SK-N-SH (cell line): ENCODE results near the gene CACNA2D4. TPM values are rescaled to one million over a fixed set of nuclear protein-coding genes. Genes with fewer than 3 reads are reported as not detected.
A peak's percentile ranks its signal among the peaks of the same experiment; 100 is the strongest.

ENCODE experiments used
- CTCF ChIA-PET: fragments of 300-600, 350-600 bp; formaldehyde crosslinking; extraction: SDS; loops from one replicate; lab custom pipeline; 2021; lab: Yijun Ruan, JAX
- POLR2A ChIA-PET: fragments of 350-600 bp; sonication (Branson Sonifier 250); formaldehyde crosslinking; extraction: SDS; loops from one replicate; lab custom pipeline; 2020; ENCODE audit warnings: antibody characterized with exemption, inconsistent platforms; lab: Yijun Ruan, JAX
- DNase-seq: peaks from one replicate; pipeline ENCODE4 v3.0.0; 2012
- H2AFZ ChIP-seq: fragments of 200-600 bp; sonication (generic); 2 replicates; pipeline ENCODE4 v1.8.1; 2016; ENCODE audit warnings: antibody characterized with exemption, mild to moderate bottlenecking, low read depth
- H3F3A ChIP-seq: fragments of 200-600 bp; sonication (generic); replicated peaks from 2 replicates; pipeline ENCODE3; 2016; ENCODE audit warnings: antibody characterized with exemption, mild to moderate bottlenecking; ENCODE audit not compliant: insufficient read depth
- H3K27ac ChIP-seq, 2 experiments: fragments of 200-500 bp in 1 of 2; fragments of 200-600 bp in 1 of 2; sonication (Bioruptor generic) in 1 of 2; sonication (generic), shearing (Covaris generic) in 1 of 2; 2 replicates each; pipeline versions ENCODE4 v1.5.1 to v1.6.1; 2014 to 2016; ENCODE audit warnings: low read depth in 2 of 2, inconsistent platforms in 1 of 2, low read length in 1 of 2, mild to moderate bottlenecking in 1 of 2, mixed read lengths in 1 of 2
- H3K27me3 ChIP-seq: fragments of 200-600 bp; sonication (generic), shearing (Covaris generic); 2 replicates; pipeline ENCODE4 v1.6.1; 2016; ENCODE audit warnings: mixed run types; ENCODE audit not compliant: insufficient read depth
- H3K36me3 ChIP-seq, 2 experiments: fragments of 200-500 bp in 1 of 2; fragments of 200-600 bp in 1 of 2; sonication (Bioruptor generic) in 1 of 2; sonication (generic) in 1 of 2; replicated peaks in 1 of 2; 2 replicates each; pipeline versions ENCODE3 to v1.5.1; 2014 to 2016; ENCODE audit warnings: low read length in 1 of 2, mild to moderate bottlenecking in 1 of 2; ENCODE audit not compliant: insufficient read depth in 2 of 2, control insufficient read depth in 1 of 2
- H3K4me1 ChIP-seq, 2 experiments: fragments of 200-500 bp in 1 of 2; fragments of 200-600 bp in 1 of 2; sonication (Bioruptor generic) in 1 of 2; sonication (generic), shearing (Covaris generic) in 1 of 2; 2 replicates each; pipeline versions ENCODE4 v1.5.1 to v1.6.1; 2014 to 2016; ENCODE audit warnings: low read depth in 1 of 2, low read length in 1 of 2, mixed run types in 1 of 2; ENCODE audit not compliant: insufficient read depth in 2 of 2, control insufficient read depth in 1 of 2
- H3K4me2 ChIP-seq: fragments of 200-600 bp; sonication (generic), shearing (Covaris generic); 2 replicates; pipeline ENCODE4 v1.6.1; 2017; ENCODE audit warnings: mixed run types
- H3K4me3 ChIP-seq, 2 experiments: fragments of 200-500 bp in 1 of 2; fragments of 200-600 bp in 1 of 2; sonication (Bioruptor generic) in 1 of 2; sonication (generic), shearing (Covaris generic) in 1 of 2; 2 replicates each; pipeline versions ENCODE4 v1.5.1 to v1.8.1; 2014 to 2016; ENCODE audit warnings: low read depth in 2 of 2, inconsistent platforms in 1 of 2, low read length in 1 of 2, mild to moderate bottlenecking in 1 of 2, mixed read lengths in 1 of 2, moderate library complexity in 1 of 2
- H3K79me2 ChIP-seq: fragments of 200-600 bp; sonication (generic); 2 replicates; pipeline ENCODE4 v1.8.1; 2017; ENCODE audit warnings: mild to moderate bottlenecking; ENCODE audit not compliant: insufficient read depth
- H3K9ac ChIP-seq: fragments of 200-600 bp; sonication (generic); 2 replicates; pipeline ENCODE4 v1.6.1; 2017; ENCODE audit warnings: mixed run types
- H3K9me2 ChIP-seq: fragments of 200-600 bp; sonication (generic); 2 replicates; pipeline ENCODE4 v1.6.1; 2017; ENCODE audit warnings: mixed run types
- H3K9me3 ChIP-seq: fragments of 200-600 bp; sonication (generic); 2 replicates; pipeline ENCODE4 v1.6.1; 2017; ENCODE audit warnings: mixed run types, mild to moderate bottlenecking, moderate library complexity
- H4K20me1 ChIP-seq: fragments of 200-600 bp; sonication (generic); 2 replicates; pipeline ENCODE4 v1.6.1; 2017; ENCODE audit warnings: mild to moderate bottlenecking, mixed run types; ENCODE audit not compliant: insufficient read depth
- CHD2 ChIP-seq: fragments of 150-350 bp; IDR thresholded peaks from 2 replicates; pipeline ENCODE4 v1.6.1; 2018; ENCODE audit warnings: low read length; ENCODE audit not compliant: partially characterized antibody
- EP300 ChIP-seq, 2 experiments: IDR thresholded peaks; 2 replicates each; pipeline versions ENCODE4 v1.4.0 to v1.6.1; 2012; ENCODE audit warnings: borderline replicate concordance in 1 of 2, low read depth in 1 of 2, low read length in 1 of 2
- GABPA ChIP-seq: IDR thresholded peaks from 2 replicates; pipeline ENCODE4 v1.4.0; 2012; ENCODE audit warnings: low read depth, mild to moderate bottlenecking
- GATA2 ChIP-seq: sonication (generic); formaldehyde crosslinking; IDR thresholded peaks from 2 replicates; pipeline ENCODE4 v1.5.0; 2020; ENCODE audit warnings: mild to moderate bottlenecking, missing genetic modification reagents
- IRF3 ChIP-seq: fragments of 150-350 bp; IDR thresholded peaks from 2 replicates; pipeline ENCODE4 v1.6.1; 2016; ENCODE audit warnings: mild to moderate bottlenecking, low read depth, low read length
- JUND ChIP-seq: IDR thresholded peaks from 2 replicates; pipeline ENCODE4 v1.4.0; 2012
- MEF2A ChIP-seq: IDR thresholded peaks from 2 replicates; pipeline ENCODE4 v1.4.0; 2012; ENCODE audit warnings: low read depth, borderline replicate concordance
- POLR2AphosphoS5 ChIP-seq: IDR thresholded peaks from 2 replicates; pipeline ENCODE4 v1.6.1; 2012; ENCODE audit warnings: low read depth, low read length
- RAD21 ChIP-seq: IDR thresholded peaks from 2 replicates; pipeline ENCODE4 v1.6.1; 2012; ENCODE audit warnings: mild to moderate bottlenecking, low read length
- REST ChIP-seq: IDR thresholded peaks from 2 replicates; pipeline ENCODE4 v1.6.1; 2012; ENCODE audit warnings: mild to moderate bottlenecking, low read depth, low read length, moderate library complexity
- SIN3A ChIP-seq: IDR thresholded peaks from 2 replicates; pipeline ENCODE4 v1.6.1; 2012; ENCODE audit warnings: low read depth, mild to moderate bottlenecking, low read length, moderate library complexity, borderline replicate concordance
- TCF12 ChIP-seq: IDR thresholded peaks from 2 replicates; pipeline ENCODE4 v1.4.0; 2012
- TEAD4 ChIP-seq: IDR thresholded peaks from 2 replicates; pipeline ENCODE4 v1.4.0; 2012; ENCODE audit warnings: mild to moderate bottlenecking, borderline replicate concordance; ENCODE audit not compliant: insufficient read depth
- USF1 ChIP-seq: IDR thresholded peaks from 2 replicates; pipeline ENCODE4 v1.4.0; 2012; ENCODE audit warnings: low read depth, borderline replicate concordance
- USF2 ChIP-seq: fragments of 150-350 bp; IDR thresholded peaks from 2 replicates; pipeline ENCODE4 v1.6.1; 2017; ENCODE audit warnings: antibody characterized with exemption, low read length, low read depth, borderline replicate concordance
- WGBS: methylation state at CpG from one replicate; pipeline ENCODE4 v1.1.6; 2017; ENCODE audit warnings: low lambda C conversion rate; 5-methylcytosine and 5-hydroxymethylcytosine counted together
- polyA plus RNA-seq, 3 experiments: library from polyadenylated mRNA; depleted of rRNA; stranded (reverse); fragments of >200 nt; gene quantifications; 2 replicates each; pipeline ENCODE4 v1.2.3, GENCODE V29; 2012

CACNA2D4 gene
- polyA plus RNA-seq, 1 of the 3 experiments (the other 2 are of a cell fraction), result 0.02 TPM

GRCh38 chr12:1838994-1839365, 79.5 kb downstream of the CACNA2D4 start:
- H3K27me3 ChIP-seq, result peaks cover 2% of the 10 kb centered on the region; the same call in 1 of the 2 replicates
- no peak overlapping the region for H2AFZ ChIP-seq
- H3K36me3 ChIP-seq, result no peaks in the 10 kb centered on the region
- H3K27ac ChIP-seq, result peak overlapping the region in 1 of 2 experiments; percentile 98; a peak in 2 of 4 replicates
- H3K9me3 ChIP-seq, result no peaks in the 10 kb centered on the region
- H3F3A ChIP-seq, result no peaks in the 10 kb centered on the region
- CTCF ChIA-PET, result interaction anchor here (0.8 to 4.5 kb wide), 8 partner anchors 10 to 186 kb away, joined by 3 to 35 read pairs (median 5); no protein-coding TSS in a partner anchor
- H3K4me1 ChIP-seq, result peaks cover 4 to 69% of the 10 kb centered on the region in 2 experiments; a peak in 3 of 4 replicates
- POLR2A ChIA-PET, result no interaction called here
- WGBS, result 75% methylated on average over 8 of the region's 15 CpGs
- H3K4me2 ChIP-seq, result no peak overlapping the region
- no peak overlapping the region for H3K9ac ChIP-seq
- TF ChIP-seq SIN3A (no peak), MEF2A (no peak), TEAD4 (no peak), REST (no peak)
- H3K9me2 ChIP-seq, result no peaks in the 10 kb centered on the region
- no peaks in the 10 kb centered on the region for H4K20me1 ChIP-seq
- DNase-seq, result no peak
- no peaks in the 10 kb centered on the region for H3K79me2 ChIP-seq
- no peak overlapping the region for H3K4me3 ChIP-seq

- 41% methylated on average over 21 of the region's 26 CpGs for WGBS
- Histone ChIP-seq H3K9me2 (no peaks in the 10 kb centered on the region), H3K4me1 (peaks cover 4 to 65% of the 10 kb centered on the region in 2 experiments; a peak in 3 of 4 replicates), H3F3A (no peaks in the 10 kb centered on the region), H3K9me3 (no peaks in the 10 kb centered on the region), H3K4me3 (no peak overlapping the region; a peak in 1 of 4 replicates), H3K36me3 (no peaks in the 10 kb centered on the region), H4K20me1 (no peaks in the 10 kb centered on the region), H3K27ac (peak overlapping the region in 1 of 2 experiments; percentile 98; a peak in 2 of 4 replicates), H2AFZ (no peak overlapping the region), H3K4me2 (0 out of 2 replicates have a peak overlapping the region, but pooled peaks have one; percentile 37), H3K27me3 (no peaks in the 10 kb centered on the region), H3K79me2 (no peaks in the 10 kb centered on the region), H3K9ac (no peak overlapping the region)
- CTCF ChIA-PET, result interaction anchor here (0.6 to 4.5 kb wide), 9 partner anchors 10 to 106 kb away, joined by 3 to 35 read pairs (median 5); partner anchors contain the start of gene LRTM2
- peak; percentile 85 for DNase-seq
- no peak for TF ChIP-seq USF2
- TF ChIP-seq JUND, result no peak
- TF ChIP-seq GABPA, result no peak
- TF ChIP-seq EP300 (IDR thresholded peaks at IDR 0.05; ENCODE audit: borderline replicate concordance in 1 of 2, low read depth in 1 of 2, low read length in 1 of 2), result no peak
- TF ChIP-seq CHD2, result no peak
- TF ChIP-seq IRF3, result no peak
- no peak for TF ChIP-seq TEAD4
- TF ChIP-seq TCF12, result no peak
- TF ChIP-seq POLR2AphosphoS5, result no peak
- TF ChIP-seq GATA2 (CRISPR knock-in tag), result no peak; the same call in 1 of the 2 replicates
- no peak for TF ChIP-seq USF1
- TF ChIP-seq RAD21, result no peak; the same call in 1 of the 2 replicates
- no peak for TF ChIP-seq MEF2A
- POLR2A ChIA-PET, result interaction anchor here (0.9 to 1.3 kb wide), 2 partner anchors 41 to 101 kb away, joined by 3 to 7 read pairs; no protein-coding TSS in a partner anchor
Observed at GRCh38 chr12:1838205-1838993, 80.1 kb downstream of the CACNA2D4 start.
